DLD1 (cell line): Measurements from ENCODE around the gene ZNF148.

ENCODE experiments used
- in situ Hi-C: cut with HindIII; loops from 2 replicates; pipeline ENCODE4 v1.10.0; 2017; ENCODE audit warnings: low sequenced_read_pairs

ZNF148 gene

DNA sequence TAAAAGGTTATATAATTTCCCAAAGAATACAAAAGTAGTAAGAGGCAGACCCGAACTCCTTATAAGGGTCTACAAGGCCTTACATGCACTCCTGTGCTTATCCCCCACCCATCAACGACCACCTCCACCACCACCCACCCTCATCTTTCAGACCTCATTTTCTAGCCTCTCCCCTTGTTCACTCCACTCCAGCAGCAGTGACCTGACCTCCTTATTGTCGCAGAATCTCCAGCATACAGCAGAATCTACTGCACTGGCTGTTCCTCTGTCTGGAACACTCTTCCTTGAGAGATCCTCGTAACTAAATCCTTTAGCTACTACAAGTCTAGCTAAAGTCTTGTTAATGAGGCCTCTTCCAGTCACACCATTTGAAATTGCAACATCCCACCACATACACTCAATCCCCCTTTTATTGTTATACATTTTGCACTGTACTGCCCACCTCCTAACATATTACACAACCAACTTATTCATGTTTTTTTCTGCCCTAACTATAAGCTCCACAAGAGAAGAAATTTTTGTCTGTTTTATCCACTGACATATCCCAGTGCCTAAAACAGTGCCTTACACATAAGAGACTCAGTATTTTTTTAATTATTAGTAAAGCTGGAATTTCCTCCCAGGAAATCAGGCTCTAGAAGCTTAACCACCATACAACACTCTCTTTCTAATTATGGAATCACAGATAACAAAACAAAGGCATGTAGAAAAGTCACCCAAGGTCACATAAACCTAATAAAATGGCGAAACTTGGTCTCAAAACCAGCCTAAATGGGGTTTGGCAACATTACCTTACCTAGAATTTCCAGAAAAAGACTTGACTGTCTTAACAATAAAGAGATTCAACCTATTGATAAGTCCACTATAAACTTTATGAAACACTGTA is 40.2 kb downstream of the ZNF148 start:
- in situ Hi-C loops = no loop called here

DNA sequence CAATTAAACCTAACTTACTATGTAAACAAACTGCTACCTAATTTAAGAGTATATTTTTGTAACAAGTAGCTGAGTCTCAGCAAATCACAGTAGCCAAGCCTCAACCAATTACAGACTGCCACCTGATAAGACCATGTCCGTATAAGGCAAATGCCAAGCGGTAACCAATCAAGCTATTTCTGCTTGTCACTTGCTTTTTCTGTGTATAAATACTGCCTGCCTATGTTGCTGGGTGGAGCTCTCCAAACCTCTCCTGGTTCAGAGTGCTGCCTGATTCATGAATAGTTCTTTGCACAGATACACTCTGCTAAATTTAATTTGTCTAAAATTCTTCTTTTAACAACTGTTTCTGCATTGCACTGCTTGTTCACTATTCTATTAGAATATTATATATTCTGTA is 42.6 kb downstream of the ZNF148 start:
- in situ Hi-C loops = no loop called here

DNA sequence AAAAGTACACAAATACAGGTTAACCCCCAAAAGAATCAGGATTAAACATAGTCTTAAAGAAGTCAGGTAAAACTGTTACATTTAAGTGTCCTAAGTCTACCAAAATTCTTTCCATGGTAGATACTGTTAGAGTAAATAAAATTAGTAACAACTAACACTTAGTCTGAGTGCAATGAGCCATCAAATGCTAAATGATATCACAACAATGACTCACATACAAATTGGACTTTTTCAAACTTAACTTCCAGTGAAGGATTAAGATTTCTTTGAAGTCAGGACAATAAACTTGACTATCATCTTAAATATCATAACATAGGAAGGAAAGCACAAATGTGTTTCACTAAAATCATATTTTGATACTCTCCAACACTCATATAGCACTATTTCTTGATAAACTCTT is 43.9 kb downstream of the ZNF148 start:
- in situ Hi-C loops = no loop called here

DNA sequence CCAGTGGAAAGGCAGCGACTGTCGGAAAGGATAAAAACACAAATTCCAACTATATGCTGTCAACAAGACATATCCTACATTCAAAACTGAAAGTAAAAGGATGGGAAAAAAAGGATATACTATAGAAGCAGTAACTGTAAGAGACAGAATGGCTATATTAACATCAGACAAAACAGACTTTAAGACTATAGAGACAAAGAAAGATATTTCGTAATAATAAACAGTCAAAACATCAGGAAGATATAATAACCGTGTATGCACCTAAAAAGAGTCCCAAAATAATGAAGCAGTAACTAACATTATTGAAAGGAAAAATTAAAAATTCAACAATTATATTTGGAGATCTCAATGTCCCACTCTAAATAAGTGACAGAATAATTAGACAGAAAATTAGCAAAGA is 48.2 kb downstream of the ZNF148 start:
- in situ Hi-C loops = no loop called here

DNA sequence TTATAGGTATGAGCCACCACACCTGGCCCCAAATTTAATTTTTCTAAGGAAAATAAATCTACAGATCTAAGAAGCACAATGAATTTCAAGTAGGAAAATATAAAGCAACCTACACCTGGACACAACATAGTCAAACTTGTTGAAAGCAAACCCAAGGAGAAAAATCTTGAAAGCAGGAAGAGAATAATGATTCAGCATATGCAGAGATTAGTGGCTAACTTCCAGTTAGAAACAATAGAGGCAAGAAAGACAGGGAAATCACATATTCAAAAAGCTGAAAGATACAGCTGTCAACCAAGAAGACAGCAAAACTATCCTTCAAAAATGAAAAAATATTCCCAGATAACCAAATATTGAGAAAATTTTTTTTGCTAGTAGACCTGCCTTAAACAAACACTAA is 49.4 kb downstream of the ZNF148 start:
- in situ Hi-C loops = no loop called here

DNA sequence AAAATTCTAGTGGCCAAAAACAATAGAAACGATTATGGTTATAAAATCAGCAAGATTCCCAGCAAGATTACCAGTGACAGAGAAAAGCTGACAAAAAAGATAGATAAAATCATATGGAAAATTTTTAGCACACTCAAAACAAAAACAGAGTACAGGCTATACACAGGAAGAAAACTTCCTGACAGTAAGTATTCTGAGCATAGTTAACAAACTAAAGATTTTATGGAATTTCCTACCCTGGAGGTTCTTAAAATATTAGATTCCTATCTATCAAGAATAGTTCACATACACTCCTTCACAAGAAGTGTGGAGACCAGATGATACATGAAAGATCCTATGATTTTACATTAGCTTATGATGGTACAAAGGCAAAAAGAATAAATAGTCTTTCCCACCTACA is 50.8 kb downstream of the ZNF148 start:
- in situ Hi-C loops = no loop called here

DNA sequence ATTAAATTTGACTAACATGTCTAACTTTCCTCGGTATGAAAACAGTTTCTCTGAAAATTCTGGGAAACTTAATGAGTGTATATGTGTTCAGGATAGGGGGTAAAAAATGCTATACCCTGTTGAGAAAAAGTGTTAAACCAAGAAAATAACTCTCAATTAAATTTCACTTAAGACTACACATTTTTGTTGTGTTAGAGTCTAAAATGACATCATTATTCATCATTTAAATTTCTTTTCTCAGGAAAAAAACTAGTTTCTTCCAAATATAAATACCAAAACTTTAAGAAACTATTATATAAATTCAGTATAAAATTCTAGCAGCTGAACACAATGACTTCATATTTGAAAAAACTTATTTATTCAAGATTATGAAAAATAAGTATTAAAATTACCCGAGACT is 52.2 kb downstream of the ZNF148 start:
- in situ Hi-C loops = no loop called here

DNA sequence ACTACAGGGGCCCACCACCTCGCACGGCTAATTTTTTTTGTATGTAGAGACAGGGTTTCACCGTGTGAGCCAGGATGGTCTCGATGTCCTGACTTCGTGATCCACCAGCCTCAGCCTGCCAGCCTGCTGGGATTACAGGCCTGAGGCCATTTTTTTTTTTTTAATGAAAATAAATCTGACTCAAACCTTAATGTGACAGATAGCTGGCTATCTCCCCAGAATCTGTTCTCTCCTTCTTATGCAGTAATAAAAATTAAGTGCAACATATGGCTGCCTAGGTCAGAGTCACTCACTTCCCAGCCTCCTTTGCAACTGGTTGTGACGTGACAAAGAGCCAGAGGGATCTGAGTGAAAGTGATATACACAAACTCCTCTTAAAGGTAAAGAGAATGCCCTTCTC is 53.0 kb downstream of the ZNF148 start:
- in situ Hi-C loops = no loop called here

DNA sequence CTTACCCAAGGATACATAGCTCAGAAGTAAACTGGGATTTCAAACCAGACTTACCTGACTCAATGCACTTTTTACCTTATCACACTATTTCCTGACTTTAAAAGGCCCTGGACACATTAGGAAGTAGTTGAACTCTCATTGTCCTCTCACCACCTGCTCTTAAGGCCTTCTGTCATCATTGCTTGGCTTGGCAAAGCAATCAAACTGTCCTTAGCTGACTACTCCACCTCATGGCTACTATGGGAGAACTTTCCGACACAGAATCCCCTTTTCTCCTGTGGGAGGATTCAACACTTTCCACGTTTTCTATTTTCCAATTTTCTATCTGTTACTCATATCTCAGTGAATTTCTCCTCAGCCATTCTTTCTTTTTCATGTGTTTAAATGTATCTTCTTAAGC is 55.4 kb downstream of the ZNF148 start:
- in situ Hi-C loops = no loop called here

DNA sequence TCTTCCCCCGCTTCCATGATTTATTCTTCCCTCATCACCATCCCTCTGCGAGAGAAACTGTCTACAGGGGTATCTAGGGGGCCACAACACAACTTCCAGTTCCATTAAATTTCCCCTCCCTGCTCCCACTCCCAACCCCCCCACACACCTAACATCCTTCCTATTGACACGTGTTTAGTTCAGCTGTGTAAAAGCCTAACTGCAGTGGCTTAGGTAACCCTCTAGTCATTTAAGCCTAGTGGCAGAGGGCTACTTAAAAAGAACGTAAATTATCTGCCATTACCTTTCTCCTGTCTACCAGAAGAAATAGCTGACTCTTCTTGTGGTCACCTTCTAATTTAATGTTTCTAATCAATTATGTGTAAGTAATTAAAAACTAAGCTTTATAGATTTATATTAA is 56.3 kb downstream of the ZNF148 start:
- in situ Hi-C loops = no loop called here

DNA sequence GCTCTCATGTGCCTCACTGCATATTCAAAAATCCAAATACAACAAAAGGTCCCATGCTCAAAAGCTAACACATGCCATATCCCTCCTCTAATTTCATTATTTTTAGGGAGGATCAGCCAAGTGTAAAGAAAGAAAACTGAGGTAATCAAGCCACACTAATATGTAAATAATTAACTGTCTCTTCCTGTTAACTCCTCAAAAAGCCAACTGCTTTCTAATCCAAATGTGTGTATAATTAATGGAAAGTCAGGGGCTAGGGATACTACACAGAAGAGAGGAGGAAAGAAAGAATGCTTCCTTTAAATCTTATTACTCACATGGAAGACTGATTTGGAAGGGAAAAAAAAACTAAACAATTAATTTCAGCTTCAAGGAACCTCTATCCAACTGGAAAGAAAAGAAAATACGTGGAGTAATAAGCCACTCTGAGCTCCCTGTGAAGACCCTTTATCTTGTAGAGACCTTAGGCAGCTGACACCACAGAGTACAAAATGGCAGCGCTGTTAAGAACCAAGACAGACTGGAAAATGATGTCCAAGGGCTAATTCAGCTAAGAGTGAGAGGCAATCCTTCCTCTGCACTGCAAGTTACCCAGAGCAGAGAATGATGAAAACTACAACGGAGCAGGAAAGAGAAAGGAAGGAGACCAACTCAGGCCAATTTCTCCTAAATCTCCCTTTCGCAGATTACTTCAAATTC is 56.8 kb downstream of the ZNF148 start:
- in situ Hi-C loops = no loop called here

DNA sequence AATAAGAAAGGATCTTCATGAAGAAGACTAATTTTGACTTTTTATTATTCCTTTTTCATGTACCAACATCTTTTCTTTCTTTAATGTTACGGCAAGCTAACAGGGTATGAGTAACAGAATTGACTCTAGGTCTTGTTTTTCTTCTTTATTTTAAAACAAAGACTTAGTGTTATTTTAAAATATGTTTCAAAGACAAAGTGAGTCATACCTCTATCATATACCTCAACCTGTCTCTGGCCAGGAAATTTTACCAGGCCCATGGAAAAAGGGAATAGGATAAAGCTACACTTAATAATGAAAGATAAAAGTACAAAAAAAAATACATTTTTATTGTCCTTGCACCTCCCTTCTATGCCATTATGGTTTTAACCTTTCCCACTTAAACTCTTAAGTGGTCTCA is 57.4 kb downstream of the ZNF148 start:
- in situ Hi-C loops = no loop called here

DNA sequence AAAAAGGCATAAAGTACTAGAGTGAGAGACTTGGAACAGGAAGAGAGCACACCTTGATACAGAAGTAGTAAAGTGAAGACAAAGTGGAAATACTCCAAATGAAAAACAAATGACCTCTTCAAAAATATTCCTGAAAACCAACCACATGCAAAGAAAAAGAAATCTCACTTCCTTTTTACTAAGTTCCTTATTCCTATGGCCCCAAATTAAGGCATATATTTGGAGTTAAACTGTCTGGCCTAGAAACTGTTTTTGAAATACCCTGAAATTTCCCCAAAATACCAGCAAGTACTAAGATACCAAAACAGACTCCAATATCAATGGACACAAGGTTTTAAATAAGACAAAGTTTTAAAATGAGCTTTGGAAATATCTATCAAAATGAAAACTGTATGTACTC is 58.2 kb downstream of the ZNF148 start:
- in situ Hi-C loops = no loop called here

DNA sequence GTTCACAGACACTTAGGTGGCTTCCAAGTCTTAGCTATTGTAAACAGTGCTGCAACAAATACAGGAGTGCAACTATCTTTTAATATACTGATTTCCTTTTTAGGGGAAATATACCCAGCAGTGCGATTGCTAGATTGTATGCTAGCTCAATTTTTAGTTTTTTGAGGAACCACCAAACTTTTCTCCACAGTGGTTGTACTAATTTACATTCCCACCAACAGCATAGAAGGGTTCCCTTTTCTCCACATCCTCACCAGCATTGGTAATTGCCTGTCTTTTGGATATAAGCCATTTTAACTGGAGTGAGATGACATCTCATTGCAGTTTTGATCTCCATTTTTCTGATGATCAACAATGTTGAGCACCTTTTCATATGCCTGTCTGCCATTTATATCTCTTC is 58.9 kb downstream of the ZNF148 start:
- in situ Hi-C loops = no loop called here

DNA sequence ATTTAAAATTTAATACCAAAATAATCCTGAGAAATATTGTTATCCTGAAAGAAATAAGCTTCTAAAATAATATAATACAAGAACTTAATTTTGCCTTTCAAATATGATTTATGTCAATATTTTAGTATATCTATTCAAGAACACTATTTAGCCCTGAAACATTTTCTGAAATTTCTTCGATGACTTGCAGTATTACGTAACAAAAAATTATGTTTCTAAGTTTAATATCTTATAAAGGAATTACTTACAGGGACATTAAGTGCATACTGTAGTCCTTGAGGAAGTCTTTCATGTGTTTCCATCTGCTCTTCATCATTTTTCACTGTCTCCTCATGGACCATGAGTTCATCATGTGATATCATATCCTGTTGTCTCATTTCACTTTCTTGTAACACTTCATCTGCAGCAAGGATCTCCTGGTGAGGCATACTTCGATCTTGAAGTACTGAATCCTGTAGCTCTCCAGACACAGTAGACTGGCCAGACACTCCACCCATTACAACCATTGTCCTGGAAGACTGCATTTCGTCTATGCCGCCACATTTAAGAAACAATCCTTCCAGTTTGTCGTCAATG is 62.0 kb downstream of the ZNF148 start:
- in situ Hi-C loops = no loop called here

DNA sequence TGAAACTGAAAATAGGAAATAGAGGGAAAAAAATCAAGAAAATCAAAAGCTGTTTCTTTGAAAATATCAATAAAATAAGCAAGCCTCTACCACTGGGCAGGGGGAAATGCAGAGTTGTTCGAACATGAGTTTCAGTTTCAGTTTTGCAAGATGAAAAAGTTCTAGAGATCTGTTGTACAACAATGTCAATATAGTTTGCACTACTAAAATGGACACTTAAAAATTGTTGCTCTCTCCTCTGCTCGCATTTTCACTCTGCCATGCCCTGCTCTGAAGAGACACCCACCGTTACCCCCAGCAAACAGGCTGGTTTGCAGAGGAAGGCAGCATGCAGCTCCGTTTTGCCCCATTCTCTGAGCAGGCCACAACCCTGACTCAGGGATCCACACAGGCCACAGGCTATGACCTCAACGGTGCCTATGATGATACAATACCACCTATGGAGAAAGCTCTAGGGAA is 64.5 kb downstream of the ZNF148 start:
- in situ Hi-C loops = no loop called here

DNA sequence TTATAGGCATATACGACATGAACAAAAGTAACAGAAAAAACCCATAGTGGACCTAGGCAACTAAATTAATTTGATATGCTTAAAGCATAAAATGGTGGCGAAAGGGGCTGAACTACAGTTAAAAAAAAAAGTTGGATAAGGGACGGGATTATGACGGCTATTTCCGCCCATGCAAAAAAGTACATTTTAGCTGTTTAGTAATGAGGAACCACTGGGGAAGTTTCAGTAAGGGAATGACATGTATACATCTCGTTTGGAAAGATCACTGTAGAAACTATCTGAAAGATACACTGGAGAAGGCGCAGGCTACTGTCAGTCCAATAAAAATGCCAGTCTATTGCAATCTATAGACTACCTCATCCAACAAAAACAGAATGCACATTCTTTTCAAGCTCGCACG is 65.6 kb downstream of the ZNF148 start:
- in situ Hi-C loops = no loop called here

DNA sequence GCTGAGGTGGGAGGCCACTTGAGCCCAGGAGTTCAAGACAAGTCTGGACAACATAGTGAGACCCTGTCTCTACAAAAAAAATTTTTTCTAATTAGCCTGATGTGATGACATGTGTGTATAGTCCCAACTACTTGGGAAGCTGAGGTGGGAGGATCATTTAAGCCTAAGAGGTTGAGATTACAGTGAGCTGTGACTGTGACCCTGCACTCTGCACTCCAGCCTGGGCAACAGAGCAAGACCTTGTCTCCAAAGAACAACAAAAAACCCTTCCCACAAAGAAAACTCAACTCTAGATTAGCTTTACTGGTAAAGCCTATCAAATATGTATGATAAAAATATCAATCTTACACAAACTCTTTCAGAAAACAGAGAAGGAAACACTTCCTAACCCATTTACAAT is 68.5 kb downstream of the ZNF148 start:
- in situ Hi-C loops = no loop called here

DNA sequence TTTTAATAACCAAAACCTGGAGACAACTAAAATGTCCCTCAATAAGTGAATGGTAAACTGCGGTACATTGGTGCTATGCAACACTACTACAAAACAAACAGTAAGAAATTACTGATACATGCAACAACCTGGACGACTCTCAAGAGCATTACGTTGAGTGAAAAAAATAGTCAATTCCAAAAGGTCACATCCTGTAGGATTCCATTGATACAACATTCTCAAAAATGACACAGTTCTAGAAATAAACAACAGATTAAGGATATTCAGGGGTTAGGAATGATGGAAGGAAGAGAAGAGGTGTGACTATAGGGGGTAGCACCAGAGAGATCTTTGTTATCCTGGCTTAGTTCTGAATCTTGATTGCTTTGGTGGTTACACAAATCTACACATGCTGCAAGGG is 72.2 kb downstream of the ZNF148 start:
- in situ Hi-C loops = no loop called here

DNA sequence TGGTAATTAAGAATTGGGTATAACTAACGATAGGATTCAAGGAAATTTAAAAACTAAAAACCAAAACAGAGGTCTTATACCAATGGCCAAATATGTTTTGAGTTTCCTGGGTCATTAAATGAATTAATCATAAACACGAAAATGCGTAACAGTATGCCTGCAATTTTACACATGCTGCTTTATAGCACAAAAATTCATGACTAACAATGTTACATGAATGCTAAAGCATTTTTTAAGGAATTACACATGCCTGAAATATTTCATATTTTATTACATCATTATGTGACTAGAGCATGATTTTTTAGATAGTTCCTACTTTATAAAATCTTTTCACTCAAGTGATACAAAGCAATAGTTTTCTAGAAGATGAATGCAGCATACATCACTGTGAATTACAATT is 74.7 kb downstream of the ZNF148 start:
- in situ Hi-C loops = no loop called here

DNA sequence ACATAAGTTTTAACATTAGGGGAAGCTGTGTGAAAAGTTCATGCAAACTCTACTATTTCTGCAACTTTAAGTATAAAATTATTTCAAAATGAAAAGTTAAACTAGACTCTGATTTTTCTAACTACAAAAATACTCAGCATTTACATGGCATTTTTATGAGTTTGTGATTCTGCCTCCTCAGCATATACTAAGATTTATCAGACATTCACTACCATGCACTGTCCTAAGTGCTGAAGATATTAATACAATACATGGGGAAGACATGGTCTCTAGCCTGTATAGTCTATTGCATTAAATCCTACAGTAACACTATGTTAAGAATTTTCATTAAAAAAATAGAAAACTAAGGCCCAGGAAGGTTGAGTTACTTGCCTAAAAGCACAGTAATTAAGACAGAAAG is 80.7 kb downstream of the ZNF148 start:
- in situ Hi-C loops = no loop called here

DNA sequence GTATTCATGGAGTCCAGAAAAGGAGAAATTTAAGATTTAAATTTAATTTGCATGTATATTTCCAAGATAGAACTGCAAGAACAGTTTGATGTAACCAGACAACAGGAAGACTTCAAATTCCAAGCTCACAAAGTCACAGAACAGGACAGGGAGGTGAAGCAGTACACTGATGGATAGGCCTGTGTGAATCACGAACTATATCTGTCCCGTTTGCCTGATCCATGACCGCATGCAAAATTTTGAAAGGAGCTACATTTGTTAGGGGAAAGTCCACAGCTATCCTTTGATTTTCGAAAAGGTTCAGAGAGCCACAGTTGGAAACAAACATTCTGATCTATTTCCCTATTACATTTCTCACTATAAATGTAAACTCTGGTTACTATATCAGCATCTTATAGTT is 83.1 kb downstream of the ZNF148 start:
- in situ Hi-C loops = no loop called here
